SU-DHL-6 (cell line): ENCODE data around the gene PDE3A.

ENCODE experiments used
- H2AFZ ChIP-seq: fragments of 200-600 bp; sonication (generic); 2 replicates; pipeline ENCODE4 v1.6.1; 2014; ENCODE audit warnings: low read depth, mild to moderate bottlenecking, moderate library complexity, mixed read lengths, antibody characterized with exemption, low read length; ENCODE audit not compliant: severe bottlenecking
- H3F3A ChIP-seq: fragments of 200-600 bp; shearing (Covaris generic); 2 replicates; pipeline ENCODE4 v1.6.0; 2016; ENCODE audit warnings: antibody characterized with exemption, mild to moderate bottlenecking; ENCODE audit not compliant: insufficient read depth
- H3K27ac ChIP-seq: fragments of 200-600 bp; sonication (generic); 2 replicates; pipeline ENCODE4 v1.5.1; 2016; ENCODE audit warnings: low read depth, mild to moderate bottlenecking, low read length, moderate library complexity, mixed read lengths
- H3K27me3 ChIP-seq: fragments of 200-600 bp; sonication (generic), shearing (Covaris generic); 2 replicates; pipeline ENCODE4 v1.6.0; 2014; ENCODE audit warnings: mild to moderate bottlenecking, low read length
- H3K36me3 ChIP-seq: fragments of 200-600 bp; sonication (generic); 2 replicates; pipeline ENCODE4 v1.6.1; 2014; ENCODE audit warnings: mild to moderate bottlenecking, low read length, mixed read lengths
- H3K4me2 ChIP-seq: fragments of 300-600, 200-600 bp; shearing (Covaris generic), sonication (generic); 2 replicates; pipeline ENCODE4 v1.6.0; 2014; ENCODE audit warnings: low read length, low read depth, mild to moderate bottlenecking; ENCODE audit not compliant: poor library complexity, severe bottlenecking
- H3K4me3 ChIP-seq: fragments of 200-600 bp; sonication (generic); 2 replicates; pipeline ENCODE4 v1.5.1; 2014; ENCODE audit warnings: antibody characterized with exemption, low read length, mild to moderate bottlenecking, mixed read lengths; ENCODE audit not compliant: insufficient read depth, poor library complexity, severe bottlenecking
- H3K79me2 ChIP-seq: fragments of 200-600 bp; sonication (generic); 2 replicates; pipeline ENCODE4 v1.6.1; 2014; ENCODE audit warnings: mild to moderate bottlenecking, low read length, moderate library complexity; ENCODE audit not compliant: insufficient read depth
- H3K9ac ChIP-seq: fragments of 200-600 bp; sonication (generic); 2 replicates; pipeline ENCODE4 v1.7.0; 2014; ENCODE audit warnings: mild to moderate bottlenecking, low read length
- H3K9me2 ChIP-seq: fragments of 200-600 bp; sonication (generic); replicated peaks from 2 replicates; pipeline ENCODE4 v1.6.1; 2014; ENCODE audit warnings: low read length; ENCODE audit not compliant: insufficient read depth
- H3K9me3 ChIP-seq: fragments of 200-600 bp; sonication (generic); 2 replicates; pipeline ENCODE4 v1.6.1; 2014; ENCODE audit warnings: low read length, mixed read lengths; ENCODE audit not compliant: insufficient read depth
- H4K20me1 ChIP-seq: fragments of 200-600 bp; sonication (generic); 2 replicates; pipeline ENCODE4 v1.6.1; 2014; ENCODE audit warnings: low read depth, mild to moderate bottlenecking, antibody characterized with exemption, low read length, moderate library complexity, mixed read lengths
- CTCF ChIP-seq: fragments of 200-600 bp; sonication (generic); IDR thresholded peaks from one replicate; pipeline ENCODE4 v1.5.1; 2017; ENCODE audit warnings: antibody characterized with exemption, mild to moderate bottlenecking, low read length, moderate library complexity; ENCODE audit not compliant: insufficient read depth, poor library complexity, severe bottlenecking
- EZH2phosphoT487 ChIP-seq: fragments of 200-600 bp; sonication (generic), shearing (Covaris generic); conservative IDR thresholded peaks from 2 replicates; pipeline ENCODE4 v1.6.1; 2018; ENCODE audit warnings: mild to moderate bottlenecking, antibody characterized with exemption, low read length, moderate library complexity, mixed read lengths

The PDE3A gene

GRCh38 chr12:20395791-20396550 lies 27.6 kb downstream of the PDE3A start:
- Histone ChIP-seq H3K9me2 (no peaks in the 10 kb centered on the region), H3K9me3 (no peaks in the 10 kb centered on the region), H2AFZ (no peak overlapping the region), H3K9ac (no peak overlapping the region), H3K79me2 (no peaks in the 10 kb centered on the region), H3K36me3 (no peaks in the 10 kb centered on the region), H3K27me3 (no peaks in the 10 kb centered on the region), H3F3A (no peaks in the 10 kb centered on the region), H3K27ac (no peak overlapping the region), H3K4me3 (no peak overlapping the region), H4K20me1 (no peaks in the 10 kb centered on the region), H3K4me2 (no peak overlapping the region)
- TF ChIP-seq CTCF (no peak), EZH2phosphoT487 (no peak)

- Histone ChIP-seq H4K20me1 (no peaks in the 10 kb centered on the region), H3K9ac (no peak overlapping the region), H3K9me2 (no peaks in the 10 kb centered on the region), H3K27ac (no peak overlapping the region), H2AFZ (no peak overlapping the region), H3F3A (no peaks in the 10 kb centered on the region), H3K79me2 (no peaks in the 10 kb centered on the region), H3K4me2 (no peak overlapping the region), H3K4me3 (no peak overlapping the region), H3K9me3 (no peaks in the 10 kb centered on the region), H3K27me3 (no peaks in the 10 kb centered on the region), H3K36me3 (no peaks in the 10 kb centered on the region)
- TF ChIP-seq EZH2phosphoT487 = no peak
- TF ChIP-seq CTCF = no peak
Observed at GRCh38 chr12:20398686-20399085, 30.3 kb downstream of the PDE3A start.

- Histone ChIP-seq H3F3A (no peaks in the 10 kb centered on the region), H3K4me3 (no peak overlapping the region), H3K27ac (no peak overlapping the region), H3K36me3 (no peaks in the 10 kb centered on the region), H3K9me3 (no peaks in the 10 kb centered on the region), H3K79me2 (no peaks in the 10 kb centered on the region), H3K27me3 (no peaks in the 10 kb centered on the region), H4K20me1 (no peaks in the 10 kb centered on the region), H2AFZ (no peak overlapping the region), H3K4me2 (no peak overlapping the region), H3K9ac (no peak overlapping the region), H3K9me2 (no peaks in the 10 kb centered on the region)
- no peak for TF ChIP-seq EZH2phosphoT487
Observed at GRCh38 chr12:20400003-20400402, 31.7 kb downstream of the PDE3A start.

GRCh38 chr12:20403230-20403629 lies 34.9 kb downstream of the PDE3A start:
- Histone ChIP-seq H3F3A (no peaks in the 10 kb centered on the region), H3K9ac (no peak overlapping the region), H3K4me2 (no peak overlapping the region), H3K9me2 (no peaks in the 10 kb centered on the region), H4K20me1 (no peaks in the 10 kb centered on the region), H3K79me2 (no peaks in the 10 kb centered on the region), H2AFZ (no peak overlapping the region), H3K4me3 (no peak overlapping the region), H3K9me3 (no peaks in the 10 kb centered on the region), H3K36me3 (no peaks in the 10 kb centered on the region), H3K27ac (no peak overlapping the region), H3K27me3 (no peaks in the 10 kb centered on the region)
- TF ChIP-seq CTCF = no peak
- no peak for TF ChIP-seq EZH2phosphoT487
